H9 (cell line): ENCODE data around the gene RYR3. TPM values are rescaled to one million over a fixed set of nuclear protein-coding genes. Genes with fewer than 3 reads are reported as not detected.

Experiments used
- DNase-seq: peaks from one replicate; pipeline ENCODE4 v3.0.0-alpha.2; 2017
- H2AFZ ChIP-seq: one replicate; pipeline ENCODE4 v1.6.1; 2013; ENCODE audit warnings: mild to moderate bottlenecking, low read length, control low read depth, moderate library complexity
- H2AK5ac ChIP-seq: 2 replicates; pipeline ENCODE4 v1.6.1; 2013; ENCODE audit warnings: low read length, control low read depth, mixed read lengths; ENCODE audit not compliant: insufficient read length
- H2BK120ac ChIP-seq: one replicate; pipeline ENCODE4 v1.6.1; 2013; ENCODE audit warnings: low read depth, mild to moderate bottlenecking, low read length, control low read depth, inconsistent platforms; ENCODE audit not compliant: poor library complexity, severe bottlenecking
- H2BK12ac ChIP-seq: 2 replicates; pipeline ENCODE4 v1.6.1; 2013; ENCODE audit warnings: low read length, control low read depth, mixed read lengths, low read depth; ENCODE audit not compliant: insufficient read length
- H2BK15ac ChIP-seq: 2 replicates; pipeline ENCODE4 v1.6.1; 2013; ENCODE audit warnings: low read depth, low read length, control low read depth
- H2BK20ac ChIP-seq: one replicate; pipeline ENCODE4 v1.6.1; 2013; ENCODE audit warnings: low read depth, mild to moderate bottlenecking, low read length, control low read depth, inconsistent platforms; ENCODE audit not compliant: poor library complexity, severe bottlenecking
- H2BK5ac ChIP-seq: 2 replicates; pipeline ENCODE4 v1.6.1; 2013; ENCODE audit warnings: low read length, control low read depth, mixed read lengths; ENCODE audit not compliant: insufficient read length
- H3K14ac ChIP-seq: 2 replicates; pipeline ENCODE4 v1.6.1; 2013; ENCODE audit warnings: low read length, control low read depth; ENCODE audit not compliant: insufficient read depth
- H3K18ac ChIP-seq: 2 replicates; pipeline ENCODE4 v1.6.1; 2013; ENCODE audit warnings: low read depth, mild to moderate bottlenecking, mixed read lengths, low read length, control low read depth; ENCODE audit not compliant: insufficient read length
- H3K23ac ChIP-seq: 2 replicates; pipeline ENCODE4 v1.6.1; 2013; ENCODE audit warnings: low read length, control low read depth, mixed read lengths, low read depth; ENCODE audit not compliant: insufficient read length
- H3K23me2 ChIP-seq: 2 replicates; pipeline ENCODE4 v1.6.1; 2013; ENCODE audit warnings: low read depth, mild to moderate bottlenecking, mixed read lengths, low read length, control low read depth; ENCODE audit not compliant: insufficient read length, poor library complexity, severe bottlenecking
- H3K27ac ChIP-seq: 2 replicates; pipeline ENCODE4 v1.5.1; 2013; ENCODE audit warnings: low read length, control low read depth, mixed read lengths, low read depth; ENCODE audit not compliant: insufficient read length
- H3K27me3 ChIP-seq: 2 replicates; pipeline ENCODE4 v1.6.1; 2013; ENCODE audit warnings: low read length, control low read depth, inconsistent platforms; ENCODE audit not compliant: insufficient read depth
- H3K4ac ChIP-seq: 2 replicates; pipeline ENCODE4 v1.6.1; 2013; ENCODE audit warnings: low read depth, mild to moderate bottlenecking, control low read depth, inconsistent platforms, low read length, moderate library complexity
- H3K4me1 ChIP-seq: 2 replicates; pipeline ENCODE4 v1.6.1; 2013; ENCODE audit warnings: low read length, control low read depth, inconsistent platforms; ENCODE audit not compliant: insufficient read depth
- H3K4me2 ChIP-seq: 2 replicates; pipeline ENCODE4 v1.6.1; 2013; ENCODE audit warnings: low read length, control low read depth, mixed read lengths; ENCODE audit not compliant: insufficient read length, insufficient read depth
- H3K56ac ChIP-seq: 2 replicates; pipeline ENCODE4 v1.6.1; 2013; ENCODE audit warnings: low read depth, mild to moderate bottlenecking, mixed read lengths, low read length, control low read depth; ENCODE audit not compliant: insufficient read length
- H3K79me1 ChIP-seq: 2 replicates; pipeline ENCODE4 v1.6.1; 2013; ENCODE audit warnings: low read depth, mild to moderate bottlenecking, moderate library complexity, low read length, control low read depth, inconsistent platforms; ENCODE audit not compliant: insufficient read depth, poor library complexity, severe bottlenecking
- H3K79me2 ChIP-seq: 2 replicates; pipeline ENCODE4 v1.6.1; 2013; ENCODE audit warnings: low read length, control low read depth, inconsistent platforms; ENCODE audit not compliant: insufficient read depth
- H3K9ac ChIP-seq: 2 replicates; pipeline ENCODE4 v1.6.1; 2013; ENCODE audit warnings: low read length, control low read depth, mixed read lengths; ENCODE audit not compliant: insufficient read length; ENCODE audit errors: extremely low read depth
- H3K9me3 ChIP-seq: one replicate; pipeline ENCODE4 v1.6.1; 2013; ENCODE audit warnings: low read depth, low read length, inconsistent platforms; ENCODE audit not compliant: control insufficient read depth
- H3T11ph ChIP-seq: one replicate; pipeline ENCODE4 v1.6.1; 2013; ENCODE audit warnings: mild to moderate bottlenecking, low read length, control low read depth, inconsistent platforms
- H4K20me1 ChIP-seq: one replicate; pipeline ENCODE4 v1.6.1; 2013; ENCODE audit not compliant: control insufficient read depth, insufficient read length, insufficient read depth
- H4K5ac ChIP-seq: 2 replicates; pipeline ENCODE4 v1.6.1; 2013; ENCODE audit warnings: low read depth, mild to moderate bottlenecking, mixed read lengths, low read length, control low read depth; ENCODE audit not compliant: insufficient read length
- H4K8ac ChIP-seq: replicated peaks from 2 replicates; pipeline ENCODE4 v1.6.1; 2013; ENCODE audit warnings: low read length, control low read depth, mixed read lengths, low read depth; ENCODE audit not compliant: insufficient read length
- H4K91ac ChIP-seq: 2 replicates; pipeline ENCODE4 v1.6.1; 2013; ENCODE audit warnings: low read depth, mild to moderate bottlenecking, moderate library complexity, mixed read lengths, low read length, control low read depth; ENCODE audit not compliant: insufficient read length
- H3K27ac Mint-ChIP-seq, 3 experiments: 2 replicates in 2 of 3; 3 replicates in 1 of 3; pipeline ENCODE4 v1.8.0; 2020 to 2021; ENCODE audit warnings: mixed read lengths in 3 of 3, mild to moderate bottlenecking in 1 of 3, moderate library complexity in 1 of 3
- H3K27me3 Mint-ChIP-seq: 2 replicates; pipeline ENCODE4 v1.8.0; 2021; ENCODE audit warnings: low read depth, mild to moderate bottlenecking, moderate library complexity, mixed read lengths
- H3K36me3 Mint-ChIP-seq, 3 experiments: 2 replicates in 2 of 3; 3 replicates in 1 of 3; pipeline ENCODE4 v1.8.0; 2020 to 2021; ENCODE audit warnings: low read depth in 3 of 3, mixed read lengths in 3 of 3; ENCODE audit not compliant: insufficient read depth in 1 of 3
- H3K4me1 Mint-ChIP-seq, 2 experiments: 2 replicates each; pipeline ENCODE4 v1.8.0; 2020; ENCODE audit warnings: mixed read lengths in 2 of 2
- H3K4me3 Mint-ChIP-seq, 2 experiments: 2 replicates in 1 of 2; 3 replicates in 1 of 2; pipeline ENCODE4 v1.8.0; 2020 to 2021; ENCODE audit warnings: mild to moderate bottlenecking in 2 of 2, mixed read lengths in 2 of 2, moderate library complexity in 1 of 2
- H3K9me3 Mint-ChIP-seq, 2 experiments: 2 replicates in 1 of 2; 3 replicates in 1 of 2; pipeline ENCODE4 v1.8.0; 2020; ENCODE audit warnings: mild to moderate bottlenecking in 2 of 2, mixed read lengths in 2 of 2, moderate library complexity in 1 of 2
- WGBS: extraction: QIAGEN DNeasy Blood & Tissue Kit; methylation state at CpG from one replicate; pipeline ENCODE4 v1.1.7; 2013; ENCODE audit warnings: missing lambda C conversion rate, low lambda C conversion rate, mixed read lengths; ENCODE audit not compliant: insufficient read length; ENCODE audit errors: extremely low coverage; 5-methylcytosine and 5-hydroxymethylcytosine counted together
- total RNA-seq: library from RNA; stranded (reverse); gene quantifications from 2 replicates; pipeline ENCODE4 v1.2.1, GENCODE V29; 2021
- TF ChIP-seq, protein P1 (sequence below): fragments of 200-600 bp; sonication (generic); conservative IDR thresholded peaks from 3 replicates; pipeline ENCODE4 v1.8.0; 2021; ENCODE audit warnings: antibody characterized with exemption, mild to moderate bottlenecking

The RYR3 gene
- total RNA-seq, 1 experiment from 2014 or later: 0.85 TPM

DNA sequence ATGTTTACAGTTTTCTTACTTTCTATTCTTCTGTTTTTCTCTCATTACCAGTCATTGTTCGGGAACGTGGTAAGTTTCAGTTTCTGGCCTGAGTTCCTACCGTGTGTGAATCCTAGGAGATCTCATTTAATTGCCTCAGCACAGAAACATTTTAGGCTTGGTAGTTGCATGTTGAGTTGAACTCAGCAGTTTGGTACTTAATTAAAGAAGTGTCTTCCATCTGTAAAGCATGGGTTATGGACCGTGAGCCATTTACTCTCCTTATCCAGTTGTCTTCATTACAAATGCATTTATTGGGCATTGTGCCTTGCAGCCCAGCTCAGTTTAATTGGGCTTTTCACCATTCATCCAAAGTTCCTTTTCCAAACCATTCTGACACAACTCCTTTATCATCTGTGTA, 515.4 kb downstream of the RYR3 start:
- no peaks in the 10 kb centered on the region for H3K9me3 ChIP-seq
- H3K4me1 Mint-ChIP-seq: peaks cover 3 to 6% of the 10 kb centered on the region in 2 experiments; a peak in 3 of 4 replicates
- no peaks in the 10 kb centered on the region for H3K27me3 Mint-ChIP-seq
- no peak overlapping the region; a peak in 1 of 7 replicates for H3K27ac Mint-ChIP-seq
- no peak overlapping the region for H3K4me2 ChIP-seq
- H3K79me2 ChIP-seq: no peaks in the 10 kb centered on the region
- no peak overlapping the region for H3T11ph ChIP-seq
- no peak overlapping the region for H4K5ac ChIP-seq
- H4K91ac ChIP-seq: no peak overlapping the region
- no peak overlapping the region for H2AFZ ChIP-seq
- no peak overlapping the region for H2BK5ac ChIP-seq
- WGBS: no CpG with 5 or more reads among the region's 4 CpGs
- H3K23me2 ChIP-seq: no peaks in the 10 kb centered on the region
- H3K4me1 ChIP-seq: no peaks in the 10 kb centered on the region
- H3K9me3 Mint-ChIP-seq: peaks cover 3 to 5% of the 10 kb centered on the region in 2 experiments; a peak in 3 of 5 replicates
- no peaks in the 10 kb centered on the region for H3K27me3 ChIP-seq
- no peak overlapping the region for H3K23ac ChIP-seq
- H3K27ac ChIP-seq: no peak overlapping the region
- no peaks in the 10 kb centered on the region for H3K79me1 ChIP-seq
- H3K36me3 Mint-ChIP-seq: peaks cover 0 to 2% (median 0%) of the 10 kb centered on the region in 3 experiments; a peak in 2 of 7 replicates
- no peak overlapping the region for H2BK20ac ChIP-seq
- H4K8ac ChIP-seq: no peak overlapping the region
- no peaks in the 10 kb centered on the region for H4K20me1 ChIP-seq
- H2AK5ac ChIP-seq: no peak overlapping the region
- TF ChIP-seq, protein P1, sequence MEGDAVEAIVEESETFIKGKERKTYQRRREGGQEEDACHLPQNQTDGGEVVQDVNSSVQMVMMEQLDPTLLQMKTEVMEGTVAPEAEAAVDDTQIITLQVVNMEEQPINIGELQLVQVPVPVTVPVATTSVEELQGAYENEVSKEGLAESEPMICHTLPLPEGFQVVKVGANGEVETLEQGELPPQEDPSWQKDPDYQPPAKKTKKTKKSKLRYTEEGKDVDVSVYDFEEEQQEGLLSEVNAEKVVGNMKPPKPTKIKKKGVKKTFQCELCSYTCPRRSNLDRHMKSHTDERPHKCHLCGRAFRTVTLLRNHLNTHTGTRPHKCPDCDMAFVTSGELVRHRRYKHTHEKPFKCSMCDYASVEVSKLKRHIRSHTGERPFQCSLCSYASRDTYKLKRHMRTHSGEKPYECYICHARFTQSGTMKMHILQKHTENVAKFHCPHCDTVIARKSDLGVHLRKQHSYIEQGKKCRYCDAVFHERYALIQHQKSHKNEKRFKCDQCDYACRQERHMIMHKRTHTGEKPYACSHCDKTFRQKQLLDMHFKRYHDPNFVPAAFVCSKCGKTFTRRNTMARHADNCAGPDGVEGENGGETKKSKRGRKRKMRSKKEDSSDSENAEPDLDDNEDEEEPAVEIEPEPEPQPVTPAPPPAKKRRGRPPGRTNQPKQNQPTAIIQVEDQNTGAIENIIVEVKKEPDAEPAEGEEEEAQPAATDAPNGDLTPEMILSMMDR: no peak
- H2BK12ac ChIP-seq: no peak overlapping the region
- no peak overlapping the region for H3K4ac ChIP-seq
- H3K18ac ChIP-seq: no peak overlapping the region
- no peak overlapping the region for H3K9ac ChIP-seq
- DNase-seq: no peak
- no peak overlapping the region for H3K4me3 Mint-ChIP-seq
- no peak overlapping the region for H3K14ac ChIP-seq
- no peak overlapping the region for H3K56ac ChIP-seq
- no peak overlapping the region for H2BK120ac ChIP-seq
- H2BK15ac ChIP-seq: no peak overlapping the region
